ENCODE measurements around the gene NIPAL3. TPM values are rescaled to one million over a fixed set of nuclear protein-coding genes. Genes with fewer than 3 reads are reported as not detected.

The NIPAL3 gene
- total RNA-seq, 2 donors from 2014 or later: 33.9 to 48.2 TPM

Other genes starting within 250 kb of the NIPAL3 start
- 10 to 100 TPM; 11.3 to 23.2 TPM for gene IFNLR1, start 228.5 kb upstream of the NIPAL3 start, total RNA-seq
- under 1 TPM in 1 of 2 donors, not detected in 1; 0.45 TPM for gene GRHL3, start 96.4 kb upstream of the NIPAL3 start, total RNA-seq
- gene STPG1, start 2.0 kb upstream of the NIPAL3 start, total RNA-seq: 10 to 100 TPM; 17.6 to 24.7 TPM
- 10 to 100 TPM; 12.8 to 15.4 TPM for gene RCAN3, start 87.0 kb downstream of the NIPAL3 start, total RNA-seq
- 1 to 10 TPM; 1.2 to 2.2 TPM for gene NCMAP, start 140.3 kb downstream of the NIPAL3 start, total RNA-seq
- gene SRRM1, start 227.5 kb downstream of the NIPAL3 start, total RNA-seq: 100 to 1,000 TPM; 106 to 115 TPM